SK-N-SH treated with all-trans-retinoic acid at 6 μM for 48 hours (cell line): ENCODE measurements around the gene SMIM5.

Source experiments
- ATAC-seq: fragments of 200-7000 bp; cut with Tn5 transposase; 3 replicates; pipeline ENCODE4 v1.9.1; 2020; ENCODE audit warnings: mild to moderate bottlenecking, moderate library complexity
- ARNTL ChIP-seq: fragments of 450-650 bp; formaldehyde crosslinking; IDR thresholded peaks from 2 replicates; pipeline ENCODE4 v1.5.0; 2020; ENCODE audit warnings: low read depth, mild to moderate bottlenecking, moderate library complexity, borderline replicate concordance
- BACH2 ChIP-seq: fragments of 250-450 bp; sonication (Bioruptor Pico); IDR thresholded peaks from 2 replicates; pipeline ENCODE4 v1.9.0; 2021; ENCODE audit warnings: mild to moderate bottlenecking, borderline replicate concordance
- CSDC2 ChIP-seq: fragments of 250-450 bp; sonication (Bioruptor Pico); IDR thresholded peaks from 2 replicates; pipeline ENCODE4 v1.5.0; 2020; ENCODE audit warnings: mild to moderate bottlenecking, moderate library complexity
- ESRRG ChIP-seq: fragments of 250-450 bp; sonication (Bioruptor Pico); IDR thresholded peaks from 2 replicates; pipeline ENCODE4 v1.6.1; 2021; ENCODE audit warnings: mild to moderate bottlenecking
- GLIS3 ChIP-seq: fragments of 250-450 bp; sonication (Bioruptor Pico); IDR thresholded peaks from 2 replicates; pipeline ENCODE4 v1.5.0; 2020; ENCODE audit warnings: mild to moderate bottlenecking, moderate library complexity
- ISL1 ChIP-seq: fragments of 250-450 bp; sonication (Bioruptor Pico); IDR thresholded peaks from 2 replicates; pipeline ENCODE4 v2.1.2; 2022; ENCODE audit warnings: mild to moderate bottlenecking, moderate library complexity
- OSR1 ChIP-seq: fragments of 250-450 bp; sonication (Bioruptor Pico); IDR thresholded peaks from 2 replicates; pipeline ENCODE4 v1.8.0; 2022; ENCODE audit warnings: moderate library complexity, mild to moderate bottlenecking, inconsistent platforms
- PPARA ChIP-seq: fragments of 250-450 bp; sonication (Bioruptor Pico); IDR thresholded peaks from 2 replicates; pipeline ENCODE4 v1.5.0; 2020; ENCODE audit warnings: mild to moderate bottlenecking, borderline replicate concordance
- RARB ChIP-seq: fragments of 250-450 bp; sonication (Bioruptor Pico); IDR thresholded peaks from 2 replicates; pipeline ENCODE4 v1.8.0; 2021; ENCODE audit warnings: mild to moderate bottlenecking, moderate library complexity
- SNAI2 ChIP-seq: fragments of 250-450 bp; sonication (Bioruptor Pico); IDR thresholded peaks from 2 replicates; pipeline ENCODE4 v1.5.0; 2020; ENCODE audit warnings: mild to moderate bottlenecking, moderate library complexity
- TCF4 ChIP-seq: fragments of 250-450 bp; sonication (Bioruptor Pico); IDR thresholded peaks from 2 replicates; pipeline ENCODE4 v1.8.0; 2021; ENCODE audit warnings: mild to moderate bottlenecking, moderate library complexity, borderline replicate concordance
- ZC3H10 ChIP-seq: fragments of 250-450 bp; sonication (Bioruptor Pico); IDR thresholded peaks from 2 replicates; pipeline ENCODE4 v1.5.1; 2021; ENCODE audit warnings: mild to moderate bottlenecking, moderate library complexity
- ZFP3 ChIP-seq: fragments of 250-450 bp; sonication (Bioruptor Pico); IDR thresholded peaks from 2 replicates; pipeline ENCODE4 v1.5.0; 2020; ENCODE audit warnings: mild to moderate bottlenecking, moderate library complexity
- ZFP30 ChIP-seq: fragments of 450-650 bp; formaldehyde crosslinking; IDR thresholded peaks from 2 replicates; pipeline ENCODE4 v1.5.0; 2022; ENCODE audit warnings: mild to moderate bottlenecking, moderate library complexity
- ZNF565 ChIP-seq: fragments of 450-650 bp; formaldehyde crosslinking; conservative IDR thresholded peaks from 2 replicates; pipeline ENCODE4 v1.5.0; 2020; ENCODE audit warnings: low read depth, mild to moderate bottlenecking, moderate library complexity
- ZNF70 ChIP-seq: fragments of 450-650 bp; formaldehyde crosslinking; IDR thresholded peaks from 2 replicates; pipeline ENCODE4 v1.5.0; 2020; ENCODE audit warnings: mild to moderate bottlenecking, moderate library complexity
- ZNF8 ChIP-seq: fragments of 450-650 bp; formaldehyde crosslinking; IDR thresholded peaks from 2 replicates; pipeline ENCODE4 v1.5.0; 2020; ENCODE audit warnings: mild to moderate bottlenecking, moderate library complexity
- TF ChIP-seq, protein P1 (sequence below): fragments of 250-450 bp; sonication (Bioruptor Pico); IDR thresholded peaks from 2 replicates; pipeline ENCODE4 v1.5.1; 2020; ENCODE audit warnings: low read depth, mild to moderate bottlenecking, moderate library complexity
- TF ChIP-seq, protein P2 (sequence below): fragments of 250-450 bp; sonication (Bioruptor Pico); IDR thresholded peaks from 2 replicates; pipeline ENCODE4 v1.5.1; 2021; ENCODE audit warnings: mild to moderate bottlenecking, moderate library complexity
- TF ChIP-seq, protein P3 (sequence below): fragments of 250-450 bp; sonication (Bioruptor Pico); IDR thresholded peaks from 2 replicates; pipeline ENCODE4 v1.8.0; 2020; ENCODE audit warnings: mild to moderate bottlenecking, moderate library complexity, borderline replicate concordance
- TF ChIP-seq, protein P4 (sequence below): fragments of 250-450 bp; sonication (Bioruptor Pico); IDR thresholded peaks from 2 replicates; pipeline ENCODE4 v1.8.0; 2021; ENCODE audit warnings: low read depth, mild to moderate bottlenecking, moderate library complexity, borderline replicate concordance

Gene SMIM5

DNA sequence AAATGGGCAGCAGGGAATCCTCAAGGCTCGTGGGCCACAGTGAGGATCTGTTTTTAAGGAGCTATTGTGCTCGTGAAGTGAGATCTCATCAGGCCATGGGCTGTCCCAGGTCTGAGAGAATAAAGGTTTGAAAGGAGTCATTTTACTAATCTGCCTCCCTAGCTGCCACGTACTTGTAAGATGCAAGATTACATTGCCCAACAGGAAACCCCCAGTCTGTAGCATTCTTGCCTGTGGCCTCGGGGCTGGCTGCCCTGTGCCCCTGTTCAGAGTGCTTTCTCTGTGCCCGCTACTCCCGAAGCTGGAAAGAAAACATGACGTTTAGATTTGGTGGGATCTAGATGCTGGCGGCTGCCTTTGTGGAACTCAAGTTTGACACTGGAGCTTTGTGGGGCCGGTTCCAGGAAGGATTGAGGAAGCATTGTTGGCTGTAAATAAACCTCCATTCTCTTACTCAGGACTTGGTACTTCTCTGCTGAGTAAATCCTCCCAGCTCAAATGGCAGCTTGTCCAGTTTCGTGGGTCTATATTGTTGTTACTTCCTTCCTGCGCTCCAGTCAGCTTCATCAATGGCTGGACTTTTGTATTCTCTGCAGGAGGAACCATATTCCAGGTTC, 55.1 kb downstream of the SMIM5 start:
- ATAC-seq: no peak

DNA sequence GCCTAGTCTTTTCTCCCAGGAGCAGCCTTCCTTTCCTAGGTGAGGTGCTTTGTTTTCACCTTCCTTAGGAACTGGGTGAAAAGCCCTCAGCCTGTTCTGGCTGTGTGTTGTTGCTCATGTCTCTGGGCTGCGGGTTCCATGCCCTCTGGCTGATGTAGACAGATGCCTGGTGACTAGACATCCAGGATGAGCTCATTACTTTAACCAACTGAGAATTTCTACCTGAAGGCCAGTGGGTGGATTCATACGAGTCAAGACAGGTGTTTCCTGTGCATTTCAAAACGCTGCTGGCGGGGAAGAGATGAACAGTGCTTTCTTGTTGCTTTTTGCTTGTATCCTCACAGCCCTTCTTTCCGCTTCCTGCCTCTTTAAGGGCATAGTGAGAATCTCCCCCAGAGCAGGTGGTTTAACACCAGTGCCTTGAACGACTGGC, 56.2 kb downstream of the SMIM5 start:
- no peak for ATAC-seq
- TF ChIP-seq OSR1 (CRISPR knock-in tag) (no peak), PPARA (CRISPR knock-in tag) (no peak), CSDC2 (CRISPR knock-in tag) (no peak), BACH2 (CRISPR knock-in tag) (no peak), ZFP3 (no peak), ZC3H10 (no peak), ZNF8 (no peak), ESRRG (no peak), ARNTL (CRISPR knock-in tag) (no peak), ZNF565 (CRISPR knock-in tag) (no peak), SNAI2 (no peak), ZFP30 (CRISPR knock-in tag) (no peak)
- TF ChIP-seq, protein P1, sequence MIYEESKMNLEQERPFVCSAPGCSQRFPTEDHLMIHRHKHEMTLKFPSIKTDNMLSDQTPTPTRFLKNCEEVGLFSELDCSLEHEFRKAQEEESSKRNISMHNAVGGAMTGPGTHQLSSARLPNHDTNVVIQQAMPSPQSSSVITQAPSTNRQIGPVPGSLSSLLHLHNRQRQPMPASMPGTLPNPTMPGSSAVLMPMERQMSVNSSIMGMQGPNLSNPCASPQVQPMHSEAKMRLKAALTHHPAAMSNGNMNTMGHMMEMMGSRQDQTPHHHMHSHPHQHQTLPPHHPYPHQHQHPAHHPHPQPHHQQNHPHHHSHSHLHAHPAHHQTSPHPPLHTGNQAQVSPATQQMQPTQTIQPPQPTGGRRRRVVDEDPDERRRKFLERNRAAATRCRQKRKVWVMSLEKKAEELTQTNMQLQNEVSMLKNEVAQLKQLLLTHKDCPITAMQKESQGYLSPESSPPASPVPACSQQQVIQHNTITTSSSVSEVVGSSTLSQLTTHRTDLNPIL (CRISPR knock-in tag): no peak
- TF ChIP-seq, protein P2, sequence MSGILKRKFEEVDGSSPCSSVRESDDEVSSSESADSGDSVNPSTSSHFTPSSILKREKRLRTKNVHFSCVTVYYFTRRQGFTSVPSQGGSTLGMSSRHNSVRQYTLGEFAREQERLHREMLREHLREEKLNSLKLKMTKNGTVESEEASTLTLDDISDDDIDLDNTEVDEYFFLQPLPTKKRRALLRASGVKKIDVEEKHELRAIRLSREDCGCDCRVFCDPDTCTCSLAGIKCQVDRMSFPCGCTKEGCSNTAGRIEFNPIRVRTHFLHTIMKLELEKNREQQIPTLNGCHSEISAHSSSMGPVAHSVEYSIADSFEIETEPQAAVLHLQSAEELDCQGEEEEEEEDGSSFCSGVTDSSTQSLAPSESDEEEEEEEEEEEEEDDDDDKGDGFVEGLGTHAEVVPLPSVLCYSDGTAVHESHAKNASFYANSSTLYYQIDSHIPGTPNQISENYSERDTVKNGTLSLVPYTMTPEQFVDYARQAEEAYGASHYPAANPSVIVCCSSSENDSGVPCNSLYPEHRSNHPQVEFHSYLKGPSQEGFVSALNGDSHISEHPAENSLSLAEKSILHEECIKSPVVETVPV: no peak

More for the DNA sequence above, 55.1 kb downstream of the SMIM5 start:
- TF ChIP-seq ISL1 (CRISPR knock-in tag) (no peak), ZNF70 (CRISPR knock-in tag) (no peak), RARB (no peak), TCF4 (no peak), ZFP3 (no peak), ZNF8 (no peak), CSDC2 (CRISPR knock-in tag) (no peak), GLIS3 (CRISPR knock-in tag) (no peak)
- TF ChIP-seq, protein P3, sequence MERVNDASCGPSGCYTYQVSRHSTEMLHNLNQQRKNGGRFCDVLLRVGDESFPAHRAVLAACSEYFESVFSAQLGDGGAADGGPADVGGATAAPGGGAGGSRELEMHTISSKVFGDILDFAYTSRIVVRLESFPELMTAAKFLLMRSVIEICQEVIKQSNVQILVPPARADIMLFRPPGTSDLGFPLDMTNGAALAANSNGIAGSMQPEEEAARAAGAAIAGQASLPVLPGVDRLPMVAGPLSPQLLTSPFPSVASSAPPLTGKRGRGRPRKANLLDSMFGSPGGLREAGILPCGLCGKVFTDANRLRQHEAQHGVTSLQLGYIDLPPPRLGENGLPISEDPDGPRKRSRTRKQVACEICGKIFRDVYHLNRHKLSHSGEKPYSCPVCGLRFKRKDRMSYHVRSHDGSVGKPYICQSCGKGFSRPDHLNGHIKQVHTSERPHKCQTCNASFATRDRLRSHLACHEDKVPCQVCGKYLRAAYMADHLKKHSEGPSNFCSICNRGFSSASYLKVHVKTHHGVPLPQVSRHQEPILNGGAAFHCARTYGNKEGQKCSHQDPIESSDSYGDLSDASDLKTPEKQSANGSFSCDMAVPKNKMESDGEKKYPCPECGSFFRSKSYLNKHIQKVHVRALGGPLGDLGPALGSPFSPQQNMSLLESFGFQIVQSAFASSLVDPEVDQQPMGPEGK (CRISPR knock-in tag): no peak
- TF ChIP-seq, protein P4, sequence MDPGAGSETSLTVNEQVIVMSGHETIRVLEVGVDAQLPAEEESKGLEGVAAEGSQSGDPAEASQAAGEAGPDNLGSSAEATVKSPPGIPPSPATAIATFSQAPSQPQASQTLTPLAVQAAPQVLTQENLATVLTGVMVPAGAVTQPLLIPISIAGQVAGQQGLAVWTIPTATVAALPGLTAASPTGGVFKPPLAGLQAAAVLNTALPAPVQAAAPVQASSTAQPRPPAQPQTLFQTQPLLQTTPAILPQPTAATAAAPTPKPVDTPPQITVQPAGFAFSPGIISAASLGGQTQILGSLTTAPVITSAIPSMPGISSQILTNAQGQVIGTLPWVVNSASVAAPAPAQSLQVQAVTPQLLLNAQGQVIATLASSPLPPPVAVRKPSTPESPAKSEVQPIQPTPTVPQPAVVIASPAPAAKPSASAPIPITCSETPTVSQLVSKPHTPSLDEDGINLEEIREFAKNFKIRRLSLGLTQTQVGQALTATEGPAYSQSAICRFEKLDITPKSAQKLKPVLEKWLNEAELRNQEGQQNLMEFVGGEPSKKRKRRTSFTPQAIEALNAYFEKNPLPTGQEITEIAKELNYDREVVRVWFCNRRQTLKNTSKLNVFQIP (CRISPR knock-in tag): no peak
- TF ChIP-seq, all 23 proteins: peak for 0
